Measurements from ENCODE around the gene CCNI2. TPM values are rescaled to one million over a fixed set of nuclear protein-coding genes. Genes with fewer than 3 reads are reported as not detected.

Gene CCNI2
- total RNA-seq, 1 experiment from 2014 or later, result 0.49 TPM

- no peak for TF ChIP-seq REST (IDR thresholded peaks at IDR 0.05; ENCODE audit: insufficient read depth in 1 of 2, low read depth in 2 of 2, low read length in 1 of 2)
- no peak for TF ChIP-seq TCF7L2 (IDR thresholded peaks at IDR 0.05; ENCODE audit: low read depth, low read length)
- no peak for TF ChIP-seq CTCF (IDR thresholded peaks at IDR 0.05)
- no TSS peak for BruUV-seq (replicated peaks)
- Histone ChIP-seq H3K4me1 (ENCODE audit: control insufficient read depth, insufficient read depth, low read length) (peaks cover 11% of the 10 kb centered on the region; the same call in 1 of the 2 replicates), H3K4me3 (ENCODE audit: low read depth in 2 of 2, low read length in 2 of 2) (no peak overlapping the region), H3K27ac (ENCODE audit: low read length) (no peak overlapping the region), H3K36me3 (ENCODE audit: control insufficient read depth, insufficient read depth, low read length) (no peaks in the 10 kb centered on the region), H3K9me3 (ENCODE audit: control insufficient read depth, insufficient read depth, low read depth, low read length) (no peaks in the 10 kb centered on the region), H3K27me3 (ENCODE audit: control insufficient read depth, insufficient read depth, low read length) (no peaks in the 10 kb centered on the region)
- ChIA-PET CTCF (no interaction called here), POLR2A (no interaction called here)
- DNase-seq (ENCODE audit: low read depth, low spot score) (no peak), ATAC-seq (no peak)
- in situ Hi-C loops (cut with HindIII; ENCODE audit: low pct_unique_long_range_greater_than_20kb, low sequenced_read_pairs) (no loop called here), intact Hi-C loops (cut with micrococcal nuclease; ENCODE audit: unreplicated experiment) (no loop called here)
Observed at GRCh38 chr5:132773601-132774355, 26.6 kb downstream of the CCNI2 start.

DNA sequence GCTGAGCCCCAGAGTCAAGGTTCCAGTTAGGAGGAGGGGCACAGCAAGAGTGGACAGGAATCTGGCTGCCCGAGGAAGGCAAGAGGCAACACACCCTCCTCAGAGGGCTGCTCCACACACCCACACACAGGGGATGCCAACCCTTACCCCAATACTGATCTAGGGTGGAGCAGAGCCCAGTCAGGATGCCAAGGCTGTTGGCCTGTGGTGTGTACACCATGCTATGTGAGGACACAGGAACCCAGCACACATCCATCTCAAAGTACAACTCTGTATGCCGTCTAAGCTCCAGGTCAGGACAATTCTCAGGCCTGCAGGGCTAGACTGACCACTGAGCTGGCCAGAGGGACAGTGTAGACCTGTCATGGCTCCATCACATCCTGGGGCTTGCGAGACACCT is 27.2 kb downstream of the CCNI2 start:
- no peaks in the 10 kb centered on the region for H3K9me3 ChIP-seq (ENCODE audit: control insufficient read depth, insufficient read depth, low read depth, low read length)
- POLR2A ChIA-PET, result no interaction called here
- in situ Hi-C loops (cut with HindIII; ENCODE audit: low pct_unique_long_range_greater_than_20kb, low sequenced_read_pairs) (no loop called here), intact Hi-C loops (cut with micrococcal nuclease; ENCODE audit: unreplicated experiment) (no loop called here)
- DNase-seq (ENCODE audit: low read depth, low spot score) (no peak), ATAC-seq (no peak)
- no peaks in the 10 kb centered on the region for H3K36me3 ChIP-seq (ENCODE audit: control insufficient read depth, insufficient read depth, low read length)
- peaks cover 11% of the 10 kb centered on the region; the same call in 1 of the 2 replicates for H3K4me1 ChIP-seq (ENCODE audit: control insufficient read depth, insufficient read depth, low read length)
- H3K4me3 ChIP-seq (ENCODE audit: low read depth in 2 of 2, low read length in 2 of 2), result no peak overlapping the region
- H3K27me3 ChIP-seq (ENCODE audit: control insufficient read depth, insufficient read depth, low read length), result no peaks in the 10 kb centered on the region; the same call in 1 of the 2 replicates
- TF ChIP-seq SIN3A (IDR thresholded peaks at IDR 0.05; ENCODE audit: borderline replicate concordance, insufficient read depth, low read depth, low read length) (no peak), REST (IDR thresholded peaks at IDR 0.05; ENCODE audit: insufficient read depth in 1 of 2, low read depth in 2 of 2, low read length in 1 of 2) (no peak), CTCF (IDR thresholded peaks at IDR 0.05) (no peak), TCF7L2 (IDR thresholded peaks at IDR 0.05; ENCODE audit: low read depth, low read length) (no peak), POLR2AphosphoS5 (IDR thresholded peaks at IDR 0.05; ENCODE audit: low read depth, low read length) (no peak)
- H3K27ac ChIP-seq (ENCODE audit: low read length), result no peak overlapping the region
- no TSS peak for BruUV-seq (replicated peaks)
- CTCF ChIA-PET, result no interaction called here

Measured in Panc1 (cell line).